Vagina (tissue), 2 donors: ENCODE data around the gene ART1.

ENCODE experiments used
- CTCF ChIP-seq, 3 experiments: fragments of 450-650 bp in 2 of 3; fragments of 200-600 bp in 1 of 3; sonication (generic) in 1 of 3; IDR thresholded peaks; one replicate each; pipeline ENCODE4 v1.5.1; 2017 to 2019; ENCODE audit warnings: antibody characterized with exemption in 3 of 3, mild to moderate bottlenecking in 2 of 3, moderate library complexity in 2 of 3
- POLR2A ChIP-seq, 2 donors: fragments of 450-650 bp; IDR thresholded peaks; one replicate each; pipeline ENCODE4 v1.6.1; 2017; ENCODE audit warnings: antibody characterized with exemption in 2 of 2, mild to moderate bottlenecking in 2 of 2, moderate library complexity in 2 of 2

- no peak for TF ChIP-seq CTCF (IDR thresholded peaks at IDR 0.05)
- no peak for TF ChIP-seq POLR2A (IDR thresholded peaks at IDR 0.05)
Observed at GRCh38 chr11:3626250-3626960, 18.5 kb upstream of the ART1 start.
